H1 (cell line): ENCODE results near the gene IGF2R.
A peak's percentile ranks its signal among the peaks of the same experiment; 100 is the strongest.

Experiments
- CHD1 ChIP-seq: IDR thresholded peaks from 2 replicates; pipeline ENCODE4 v1.6.1; 2012; ENCODE audit warnings: low read depth, low read length, improper control_type of control experiment
- CREB1 ChIP-seq: IDR thresholded peaks from 2 replicates; pipeline ENCODE4 v1.6.1; 2012; ENCODE audit warnings: inconsistent platforms
- EP300 ChIP-seq, 2 experiments: IDR thresholded peaks; 1 replicate in 1 of 2; 2 replicates in 1 of 2; pipeline ENCODE4 v1.6.1; 2011 to 2012; ENCODE audit warnings: low read depth in 2 of 2, low read length in 2 of 2, mild to moderate bottlenecking in 2 of 2, borderline replicate concordance in 1 of 2, inconsistent platforms in 1 of 2, moderate library complexity in 1 of 2
- GABPA ChIP-seq: IDR thresholded peaks from 2 replicates; pipeline ENCODE4 v1.6.1; 2011; ENCODE audit warnings: mild to moderate bottlenecking, low read length, moderate library complexity, borderline replicate concordance; ENCODE audit not compliant: insufficient read depth
- SIX5 ChIP-seq: IDR thresholded peaks from 2 replicates; pipeline ENCODE4 v1.6.1; 2011; ENCODE audit warnings: mild to moderate bottlenecking, low read depth, low read length
- TAF1 ChIP-seq: IDR thresholded peaks from 2 replicates; pipeline ENCODE4 v1.6.1; 2011; ENCODE audit warnings: mild to moderate bottlenecking, low read depth, low read length
- TF ChIP-seq, protein P1 (sequence below): IDR thresholded peaks from 2 replicates; pipeline ENCODE4 v1.6.1; 2011; ENCODE audit warnings: low read depth, mild to moderate bottlenecking, low read length; ENCODE audit not compliant: insufficient read depth
- TF ChIP-seq, protein P2 (sequence below), 3 experiments: IDR thresholded peaks; 1 replicate in 2 of 3; 2 replicates in 1 of 3; pipeline versions ENCODE4 v1.5.1 to v1.6.1; 2011; ENCODE audit warnings: low read length in 3 of 3, mild to moderate bottlenecking in 3 of 3, inconsistent platforms in 2 of 3, low read depth in 1 of 3, moderate library complexity in 1 of 3; ENCODE audit not compliant: insufficient read depth in 1 of 3; ENCODE audit errors: control extremely low read depth in 1 of 3

DNA sequence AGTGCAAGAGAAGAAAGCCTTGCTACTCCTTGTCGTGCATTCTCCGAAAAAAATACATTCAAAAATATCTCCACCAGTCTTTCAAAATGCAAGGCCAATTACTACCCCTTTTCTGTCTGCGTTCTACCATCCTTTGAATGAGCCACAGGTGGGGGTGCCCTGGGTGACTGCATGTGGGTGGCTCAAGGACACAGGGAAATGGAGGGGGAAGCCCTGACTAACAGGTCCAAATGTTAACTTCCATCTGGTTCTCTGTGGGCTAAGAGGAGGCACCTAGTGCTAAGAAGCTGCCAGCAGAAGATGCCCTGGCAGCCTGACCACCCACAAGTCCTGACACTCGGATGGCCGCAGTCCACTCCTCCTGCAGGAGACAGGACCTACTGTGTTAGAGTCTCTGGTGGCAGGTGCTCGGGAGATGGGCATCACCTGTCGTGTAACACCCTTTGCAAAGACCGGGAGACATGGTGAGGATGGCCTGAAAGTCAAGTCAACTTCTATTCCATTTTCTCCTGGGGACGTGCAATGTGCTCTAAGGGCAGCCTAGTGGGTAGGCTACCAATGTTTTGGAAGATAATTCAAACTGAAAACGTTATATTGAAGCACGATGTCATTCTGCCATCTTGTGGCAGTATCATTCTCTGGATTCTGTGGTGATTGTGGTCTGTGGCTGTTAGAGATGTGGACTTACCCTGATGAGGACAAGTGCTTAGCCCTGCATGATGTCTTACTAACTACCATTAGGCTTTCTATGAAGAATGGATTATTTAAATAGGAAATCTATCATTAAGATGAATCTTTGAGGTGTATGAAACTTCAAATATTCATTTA is 27.4 kb upstream of the IGF2R start:
- TF ChIP-seq GABPA, result no peak
- TF ChIP-seq, protein P1, sequence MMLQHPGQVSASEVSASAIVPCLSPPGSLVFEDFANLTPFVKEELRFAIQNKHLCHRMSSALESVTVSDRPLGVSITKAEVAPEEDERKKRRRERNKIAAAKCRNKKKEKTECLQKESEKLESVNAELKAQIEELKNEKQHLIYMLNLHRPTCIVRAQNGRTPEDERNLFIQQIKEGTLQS, result no peak
- TF ChIP-seq, protein P2, sequence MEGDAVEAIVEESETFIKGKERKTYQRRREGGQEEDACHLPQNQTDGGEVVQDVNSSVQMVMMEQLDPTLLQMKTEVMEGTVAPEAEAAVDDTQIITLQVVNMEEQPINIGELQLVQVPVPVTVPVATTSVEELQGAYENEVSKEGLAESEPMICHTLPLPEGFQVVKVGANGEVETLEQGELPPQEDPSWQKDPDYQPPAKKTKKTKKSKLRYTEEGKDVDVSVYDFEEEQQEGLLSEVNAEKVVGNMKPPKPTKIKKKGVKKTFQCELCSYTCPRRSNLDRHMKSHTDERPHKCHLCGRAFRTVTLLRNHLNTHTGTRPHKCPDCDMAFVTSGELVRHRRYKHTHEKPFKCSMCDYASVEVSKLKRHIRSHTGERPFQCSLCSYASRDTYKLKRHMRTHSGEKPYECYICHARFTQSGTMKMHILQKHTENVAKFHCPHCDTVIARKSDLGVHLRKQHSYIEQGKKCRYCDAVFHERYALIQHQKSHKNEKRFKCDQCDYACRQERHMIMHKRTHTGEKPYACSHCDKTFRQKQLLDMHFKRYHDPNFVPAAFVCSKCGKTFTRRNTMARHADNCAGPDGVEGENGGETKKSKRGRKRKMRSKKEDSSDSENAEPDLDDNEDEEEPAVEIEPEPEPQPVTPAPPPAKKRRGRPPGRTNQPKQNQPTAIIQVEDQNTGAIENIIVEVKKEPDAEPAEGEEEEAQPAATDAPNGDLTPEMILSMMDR (IDR thresholded peaks at IDR 0.05; ENCODE audit: control extremely low read depth in 1 of 3, insufficient read depth in 1 of 3, low read depth in 1 of 3, low read length in 3 of 3), result peak in 2 of 3 experiments; percentile 51 to 60; a peak in 3 of 4 replicates
- no peak for TF ChIP-seq SIX5
- TF ChIP-seq CREB1, result no peak
- no peak for TF ChIP-seq EP300 (IDR thresholded peaks at IDR 0.05; ENCODE audit: borderline replicate concordance in 1 of 2, low read depth in 2 of 2, low read length in 2 of 2)
- no peak for TF ChIP-seq CHD1
- TF ChIP-seq TAF1, result no peak
